GM06990 (cell line): ENCODE measurements around the gene GUCA2A.

Experiments
- DNase-seq: peaks from one replicate; pipeline ENCODE4 v3.0.0-alpha.2; 2011; ENCODE audit not compliant: insufficient read length; ENCODE audit errors: extremely low read depth
- H3K27me3 ChIP-seq: replicated peaks from 2 replicates; pipeline ENCODE4 v1.6.0; 2011; ENCODE audit warnings: low read length; ENCODE audit not compliant: control insufficient read depth, insufficient read depth
- H3K36me3 ChIP-seq: 2 replicates; pipeline ENCODE4 v1.5.1; 2011; ENCODE audit warnings: low read length; ENCODE audit not compliant: control insufficient read depth, insufficient read depth
- H3K4me3 ChIP-seq: replicated peaks from 2 replicates; pipeline ENCODE4 v1.5.1; 2011; ENCODE audit warnings: low read depth, mild to moderate bottlenecking, control low read depth, low read length
- TF ChIP-seq, protein P1 (sequence below): IDR thresholded peaks from 2 replicates; pipeline ENCODE4 v1.5.1; 2011; ENCODE audit warnings: low read length, control low read depth, mild to moderate bottlenecking, inconsistent platforms; ENCODE audit not compliant: insufficient read depth, poor library complexity, severe bottlenecking

The GUCA2A gene

GRCh38 chr1:42118125-42118524, 46.4 kb downstream of the GUCA2A start:
- DNase-seq, result no peak
- TF ChIP-seq, protein P1, sequence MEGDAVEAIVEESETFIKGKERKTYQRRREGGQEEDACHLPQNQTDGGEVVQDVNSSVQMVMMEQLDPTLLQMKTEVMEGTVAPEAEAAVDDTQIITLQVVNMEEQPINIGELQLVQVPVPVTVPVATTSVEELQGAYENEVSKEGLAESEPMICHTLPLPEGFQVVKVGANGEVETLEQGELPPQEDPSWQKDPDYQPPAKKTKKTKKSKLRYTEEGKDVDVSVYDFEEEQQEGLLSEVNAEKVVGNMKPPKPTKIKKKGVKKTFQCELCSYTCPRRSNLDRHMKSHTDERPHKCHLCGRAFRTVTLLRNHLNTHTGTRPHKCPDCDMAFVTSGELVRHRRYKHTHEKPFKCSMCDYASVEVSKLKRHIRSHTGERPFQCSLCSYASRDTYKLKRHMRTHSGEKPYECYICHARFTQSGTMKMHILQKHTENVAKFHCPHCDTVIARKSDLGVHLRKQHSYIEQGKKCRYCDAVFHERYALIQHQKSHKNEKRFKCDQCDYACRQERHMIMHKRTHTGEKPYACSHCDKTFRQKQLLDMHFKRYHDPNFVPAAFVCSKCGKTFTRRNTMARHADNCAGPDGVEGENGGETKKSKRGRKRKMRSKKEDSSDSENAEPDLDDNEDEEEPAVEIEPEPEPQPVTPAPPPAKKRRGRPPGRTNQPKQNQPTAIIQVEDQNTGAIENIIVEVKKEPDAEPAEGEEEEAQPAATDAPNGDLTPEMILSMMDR, result no peak
- Histone ChIP-seq H3K36me3 (no peaks in the 10 kb centered on the region), H3K27me3 (no peaks in the 10 kb centered on the region; the same call in 1 of the 2 replicates), H3K4me3 (no peak overlapping the region)

GRCh38 chr1:42117214-42117613, 47.3 kb downstream of the GUCA2A start:
- H3K4me3 ChIP-seq, result no peak overlapping the region
- H3K27me3 ChIP-seq, result no peaks in the 10 kb centered on the region; the same call in 1 of the 2 replicates
- DNase-seq, result no peak
- TF ChIP-seq, protein P1, result no peak
- no peaks in the 10 kb centered on the region for H3K36me3 ChIP-seq

DNA sequence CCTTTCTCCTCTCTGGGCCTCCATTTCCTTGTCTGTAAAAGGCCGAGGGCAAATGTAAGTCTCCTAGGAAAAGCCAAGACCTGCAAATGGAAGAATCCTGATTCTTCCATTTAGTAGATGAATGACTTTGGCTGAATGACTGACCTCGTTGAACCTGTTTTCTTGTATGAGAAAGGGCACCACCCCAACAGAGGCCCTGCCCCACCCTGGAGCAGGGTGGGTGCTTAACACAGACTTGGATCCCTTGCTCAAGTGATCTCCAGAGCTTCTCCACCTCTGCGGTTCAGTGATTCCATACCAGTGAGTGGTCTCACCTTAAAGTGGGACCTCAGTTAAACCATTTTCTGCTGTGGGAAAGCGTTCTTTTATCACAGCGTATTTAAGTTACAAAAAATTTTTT, 50.3 kb downstream of the GUCA2A start:
- TF ChIP-seq, protein P1, result no peak
- H3K27me3 ChIP-seq, result no peaks in the 10 kb centered on the region; the same call in 1 of the 2 replicates
- no peak overlapping the region for H3K4me3 ChIP-seq
- no peak for DNase-seq
- no peaks in the 10 kb centered on the region for H3K36me3 ChIP-seq
